Activated naive CD8-positive, alpha-beta T cell treated with anti-CD3 and anti-CD28 coated beads for 36 hours (primary cell): Measurements from ENCODE around the gene DPCD. TPM values are rescaled to one million over a fixed set of nuclear protein-coding genes. Genes with fewer than 3 reads are reported as not detected.
"Not testable (repeated sequence)": the region's sequence is repeated elsewhere in the genome, so short reads cannot be mapped to it uniquely, and the experiment has no call there.

Source experiments
- DNase-seq: peaks from one replicate; pipeline ENCODE4 v3.0.0; 2021
- H3K27ac Mint-ChIP-seq: one replicate; pipeline ENCODE4 v1.8.0; 2022; ENCODE audit warnings: mild to moderate bottlenecking, moderate library complexity, mixed read lengths
- H3K27me3 Mint-ChIP-seq: one replicate; pipeline ENCODE4 v1.8.0; 2022; ENCODE audit warnings: mild to moderate bottlenecking, mixed read lengths
- H3K36me3 Mint-ChIP-seq: one replicate; pipeline ENCODE4 v1.8.0; 2021; ENCODE audit warnings: mild to moderate bottlenecking, mixed read lengths
- H3K4me1 Mint-ChIP-seq: one replicate; pipeline ENCODE4 v1.8.0; 2021; ENCODE audit warnings: mixed read lengths
- H3K4me3 Mint-ChIP-seq: one replicate; pipeline ENCODE4 v1.8.0; 2022; ENCODE audit warnings: mild to moderate bottlenecking, moderate library complexity, mixed read lengths
- H3K9me3 Mint-ChIP-seq: one replicate; pipeline ENCODE4 v1.8.0; 2022; ENCODE audit warnings: mixed read lengths
- total RNA-seq, 2 experiments: library from RNA; stranded (reverse); gene quantifications; one replicate each; pipeline ENCODE4 v1.2.3, GENCODE V29; 2021

The DPCD gene
- total RNA-seq, 2 experiments from 2014 or later: 20.4 to 22.9 TPM

- Mint-ChIP-seq H3K27ac (peak overlapping the region; percentile 42), H3K4me3 (no peak overlapping the region), H3K4me1 (peaks cover 3% of the 10 kb centered on the region), H3K27me3 (peaks cover 15% of the 10 kb centered on the region), H3K36me3 (peaks cover 2% of the 10 kb centered on the region), H3K9me3 (no peaks in the 10 kb centered on the region)
- DNase-seq: no peak
Measured at GRCh38 chr10:101573885-101574753, 14.0 kb upstream of the DPCD start.

DNA sequence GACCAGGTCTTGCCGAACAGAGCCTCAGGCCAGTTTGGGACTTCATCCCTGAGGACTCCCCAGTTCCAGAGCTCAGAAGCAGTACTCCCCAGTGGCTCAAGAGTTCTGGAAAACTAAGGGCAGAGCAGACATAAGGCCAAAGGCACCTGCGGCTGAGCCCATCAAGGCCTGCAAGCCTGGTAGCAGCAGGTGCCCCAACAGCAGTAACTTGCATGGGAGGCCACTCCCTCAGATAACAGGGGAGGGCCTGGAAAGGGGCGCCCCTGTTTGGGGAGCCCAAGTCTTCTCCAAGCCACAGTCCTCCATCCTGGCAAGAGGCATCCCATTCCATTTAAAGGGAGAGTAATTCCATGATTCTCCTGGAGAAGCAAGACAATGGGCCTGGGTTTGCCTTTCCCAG is 13.0 kb upstream of the DPCD start:
- Mint-ChIP-seq H3K27ac (no peak overlapping the region), H3K9me3 (no peaks in the 10 kb centered on the region), H3K36me3 (peaks cover 2% of the 10 kb centered on the region), H3K4me3 (no peak overlapping the region), H3K27me3 (peaks cover 6% of the 10 kb centered on the region), H3K4me1 (no peaks in the 10 kb centered on the region)
- no peak for DNase-seq

DNA sequence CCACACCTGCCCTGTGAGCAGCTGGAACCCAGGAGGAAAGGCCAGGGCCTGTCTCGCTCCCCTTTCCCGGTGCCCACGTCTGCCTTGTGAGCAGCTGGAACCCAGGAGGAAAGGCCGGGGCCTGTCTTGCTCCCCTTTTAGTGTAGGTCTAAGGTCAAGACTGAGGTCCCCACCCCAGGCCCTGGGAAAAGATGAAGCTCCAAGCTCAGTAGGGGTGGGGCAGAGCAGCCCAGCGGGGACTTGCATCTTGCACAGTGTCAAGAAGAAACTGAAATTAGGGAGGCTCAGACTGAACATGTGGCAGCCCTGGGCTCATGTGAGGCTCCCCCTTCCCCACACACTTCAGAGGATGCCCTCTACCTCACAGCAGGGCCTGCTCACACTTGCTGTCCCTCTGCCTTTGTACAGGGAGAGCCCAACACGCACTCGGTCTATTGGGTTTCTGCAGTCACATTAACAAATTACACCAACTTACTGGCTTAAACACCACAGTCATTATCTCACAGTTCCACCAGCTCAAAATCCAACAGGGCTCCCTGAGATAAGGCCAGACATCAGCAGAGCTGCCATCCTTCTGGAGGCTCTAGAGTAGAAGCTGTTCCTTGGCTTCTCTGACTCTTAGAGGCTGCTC is 12.4 kb upstream of the DPCD start:
- no peaks in the 10 kb centered on the region for H3K9me3 Mint-ChIP-seq
- no peak for DNase-seq
- H3K4me3 Mint-ChIP-seq: no peak overlapping the region
- H3K4me1 Mint-ChIP-seq: no peaks in the 10 kb centered on the region
- H3K27me3 Mint-ChIP-seq: peaks cover 5% of the 10 kb centered on the region
- H3K27ac Mint-ChIP-seq: no peak overlapping the region
- H3K36me3 Mint-ChIP-seq: peaks cover 2% of the 10 kb centered on the region

DNA sequence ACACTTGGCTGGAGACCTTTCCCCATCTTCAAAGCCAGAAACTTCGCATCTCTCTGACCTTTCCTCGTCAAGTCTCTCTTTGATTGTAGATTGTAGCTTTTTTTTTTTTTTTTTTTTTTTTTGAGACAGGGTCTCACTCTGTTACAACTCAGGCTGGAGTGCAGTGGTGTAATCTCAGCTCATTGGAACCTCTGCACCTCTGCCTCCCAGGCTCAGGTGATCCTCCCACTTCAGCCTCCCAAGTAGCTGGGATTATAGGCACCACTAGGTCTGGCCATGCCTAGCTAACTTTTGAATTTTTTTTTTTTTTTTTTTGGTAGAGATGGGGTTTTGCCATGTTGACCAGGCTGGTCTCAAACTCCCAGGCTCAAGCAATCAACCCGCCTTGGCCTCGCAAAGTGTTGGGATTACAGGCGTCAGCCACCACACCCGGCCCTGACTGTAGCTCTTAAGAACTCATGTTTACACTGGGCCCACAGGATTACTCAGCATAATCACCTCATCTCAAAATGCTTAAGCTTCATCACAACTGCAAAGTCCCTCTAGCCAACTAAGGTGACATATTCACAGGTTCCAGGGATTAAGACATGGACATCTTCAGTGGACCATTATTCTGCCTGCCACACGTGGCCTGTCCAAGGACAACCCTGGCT is 11.8 kb upstream of the DPCD start:
- Mint-ChIP-seq H3K4me3 (no peak overlapping the region), H3K27me3 (no peaks in the 10 kb centered on the region), H3K9me3 (no peaks in the 10 kb centered on the region), H3K4me1 (no peaks in the 10 kb centered on the region), H3K36me3 (peaks cover 2% of the 10 kb centered on the region), H3K27ac (no peak overlapping the region)
- DNase-seq: no peak

GRCh38 chr10:101577121-101577871 is 10.8 kb upstream of the DPCD start:
- Mint-ChIP-seq H3K9me3 (no peaks in the 10 kb centered on the region), H3K36me3 (peaks cover 2% of the 10 kb centered on the region), H3K27ac (no peak overlapping the region), H3K4me1 (no peaks in the 10 kb centered on the region), H3K4me3 (no peak overlapping the region), H3K27me3 (no peaks in the 10 kb centered on the region)
- DNase-seq: no peak

DNA sequence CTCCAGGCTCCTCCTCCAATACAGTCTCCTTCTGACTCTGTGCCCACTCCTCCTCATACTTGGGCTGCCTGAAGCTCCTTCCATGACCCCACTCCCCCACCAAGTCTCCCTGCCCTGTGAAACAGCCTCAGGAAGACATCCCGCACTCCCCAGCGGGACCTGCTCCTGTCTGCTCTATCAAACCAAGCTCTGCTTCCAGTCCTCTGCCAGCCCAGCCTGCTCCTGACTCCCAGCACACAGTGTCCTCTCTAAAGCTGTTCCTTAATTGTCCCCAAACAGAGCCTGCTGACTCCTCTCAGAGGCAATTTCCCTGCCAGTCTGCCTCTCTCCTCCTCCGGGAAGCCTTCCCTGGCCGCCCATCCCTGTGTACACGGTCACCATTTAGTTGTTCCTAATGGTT is 9.9 kb upstream of the DPCD start:
- Mint-ChIP-seq H3K9me3 (no peaks in the 10 kb centered on the region), H3K27ac (peak overlapping the region; percentile 74), H3K4me1 (no peaks in the 10 kb centered on the region), H3K4me3 (no peak overlapping the region), H3K27me3 (no peaks in the 10 kb centered on the region), H3K36me3 (peaks cover 2% of the 10 kb centered on the region)
- no peak for DNase-seq

DNA sequence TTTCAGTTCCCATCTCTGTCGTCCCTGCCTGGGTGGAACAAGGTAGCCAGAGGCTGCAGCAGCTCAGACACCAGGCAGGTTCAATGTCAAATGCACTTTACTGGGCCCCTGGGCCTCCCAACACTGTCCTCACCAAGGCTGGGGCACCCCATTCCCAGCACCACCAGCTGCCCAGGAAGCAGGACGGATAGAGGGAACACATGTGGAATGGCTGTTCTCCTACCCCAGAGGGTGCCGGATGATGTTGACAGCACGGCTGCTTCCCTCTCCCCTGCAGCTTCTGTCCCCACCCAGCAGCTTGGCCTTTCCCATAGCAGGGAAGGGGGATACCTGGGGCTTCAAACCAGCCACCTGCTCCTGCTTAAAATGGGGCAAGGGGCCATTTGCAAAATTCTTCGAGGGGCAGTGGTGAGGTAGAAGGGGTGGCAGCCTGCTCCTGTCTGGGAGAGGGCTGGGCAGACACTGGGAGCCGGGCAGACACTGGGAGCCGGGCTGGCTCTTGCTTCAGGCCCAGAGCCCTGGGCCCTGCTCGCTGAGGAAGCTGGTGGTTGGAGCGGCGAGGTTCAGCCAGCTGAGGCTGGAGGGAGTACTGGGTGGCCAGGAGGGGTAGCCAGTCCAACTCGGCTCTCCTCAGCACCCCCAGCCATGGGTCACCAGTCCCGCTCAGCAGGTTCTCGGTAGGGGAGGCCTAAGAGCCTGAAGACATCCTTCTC is 9.2 kb upstream of the DPCD start:
- no peak overlapping the region for H3K4me3 Mint-ChIP-seq
- no peaks in the 10 kb centered on the region for H3K9me3 Mint-ChIP-seq
- DNase-seq: no peak
- no peaks in the 10 kb centered on the region for H3K27me3 Mint-ChIP-seq
- no peak overlapping the region for H3K27ac Mint-ChIP-seq
- H3K4me1 Mint-ChIP-seq: no peaks in the 10 kb centered on the region
- peaks cover 2% of the 10 kb centered on the region for H3K36me3 Mint-ChIP-seq

- Mint-ChIP-seq H3K9me3 (no peaks in the 10 kb centered on the region), H3K27me3 (no peaks in the 10 kb centered on the region), H3K36me3 (peaks cover 4% of the 10 kb centered on the region), H3K4me3 (no peak overlapping the region), H3K4me1 (peaks cover 3% of the 10 kb centered on the region), H3K27ac (no peak overlapping the region)
- DNase-seq: no peak
Measured at GRCh38 chr10:101579516-101579870, 8.6 kb upstream of the DPCD start.

DNA sequence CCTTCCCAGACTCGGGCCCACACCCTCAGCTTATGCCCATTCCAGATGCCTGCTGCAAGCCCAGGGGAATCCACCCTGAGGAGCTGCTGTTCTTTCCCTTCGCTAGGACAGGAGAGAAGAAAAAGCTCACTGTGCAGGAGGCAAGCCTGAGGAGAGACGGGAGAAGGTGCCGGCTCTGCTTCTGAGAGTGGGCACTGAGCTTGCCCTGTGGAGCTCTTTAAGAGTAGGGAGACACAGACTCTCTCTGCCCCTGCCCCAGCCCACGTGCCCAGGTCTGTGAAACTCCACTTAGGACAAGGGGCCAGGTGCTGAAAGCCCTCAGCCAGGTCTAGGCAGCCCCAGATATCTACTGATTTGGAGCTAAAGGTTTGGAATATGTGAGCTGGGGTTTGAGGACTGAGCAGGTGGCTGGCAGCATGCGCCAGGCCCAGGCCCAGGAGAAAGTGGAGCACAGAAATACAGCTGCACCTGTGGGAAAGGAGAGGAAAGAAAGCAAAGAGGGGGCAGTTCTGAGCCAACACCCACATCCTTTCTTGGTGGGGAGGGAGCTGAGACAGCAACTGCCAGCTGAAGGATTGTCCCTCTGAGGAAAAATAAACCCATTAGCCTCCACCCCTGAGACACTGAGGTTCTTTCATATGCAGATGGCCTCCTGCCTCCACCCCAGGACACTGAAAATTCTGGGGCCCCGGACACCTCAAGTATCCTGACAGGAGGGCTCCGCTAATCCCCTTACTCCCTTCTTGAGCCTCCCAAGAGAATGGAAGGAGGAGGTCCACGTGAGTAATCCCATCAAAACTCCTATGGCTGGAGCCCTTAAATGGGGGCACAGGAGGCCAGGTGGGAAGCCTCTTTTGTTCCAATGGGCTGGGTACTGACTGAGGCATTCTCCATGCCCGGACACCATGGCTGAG is 7.4 kb upstream of the DPCD start:
- H3K36me3 Mint-ChIP-seq: peaks cover 9% of the 10 kb centered on the region
- no peaks in the 10 kb centered on the region for H3K27me3 Mint-ChIP-seq
- DNase-seq: no peak
- H3K4me1 Mint-ChIP-seq: peaks cover 7% of the 10 kb centered on the region
- no peak overlapping the region for H3K4me3 Mint-ChIP-seq
- no peak overlapping the region for H3K27ac Mint-ChIP-seq
- no peaks in the 10 kb centered on the region for H3K9me3 Mint-ChIP-seq

DNA sequence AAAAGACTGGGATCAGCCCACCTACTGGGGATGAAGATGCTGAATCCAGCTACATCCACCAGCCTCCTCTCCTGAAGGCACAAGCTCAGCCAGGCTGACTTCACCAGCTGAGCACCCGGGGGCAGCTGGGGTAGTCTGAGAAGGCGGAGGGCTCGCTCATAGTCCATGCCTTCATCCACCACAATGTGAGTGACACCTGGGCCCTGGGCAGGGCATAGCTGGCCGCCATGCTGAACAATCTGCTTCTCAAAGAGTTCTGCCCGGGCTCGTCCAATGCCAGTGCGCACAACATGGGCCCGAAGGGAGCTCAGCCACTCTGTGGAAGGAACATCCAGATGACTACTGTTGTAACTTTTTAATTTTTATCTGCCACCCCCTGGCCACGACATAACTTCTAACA is 2.3 kb upstream of the DPCD start:
- Mint-ChIP-seq H3K4me3 (no peak overlapping the region), H3K27ac (no peak overlapping the region), H3K9me3 (no peaks in the 10 kb centered on the region), H3K4me1 (peaks cover 19% of the 10 kb centered on the region), H3K27me3 (no peaks in the 10 kb centered on the region), H3K36me3 (peaks cover 9% of the 10 kb centered on the region)
- no peak for DNase-seq

DNA sequence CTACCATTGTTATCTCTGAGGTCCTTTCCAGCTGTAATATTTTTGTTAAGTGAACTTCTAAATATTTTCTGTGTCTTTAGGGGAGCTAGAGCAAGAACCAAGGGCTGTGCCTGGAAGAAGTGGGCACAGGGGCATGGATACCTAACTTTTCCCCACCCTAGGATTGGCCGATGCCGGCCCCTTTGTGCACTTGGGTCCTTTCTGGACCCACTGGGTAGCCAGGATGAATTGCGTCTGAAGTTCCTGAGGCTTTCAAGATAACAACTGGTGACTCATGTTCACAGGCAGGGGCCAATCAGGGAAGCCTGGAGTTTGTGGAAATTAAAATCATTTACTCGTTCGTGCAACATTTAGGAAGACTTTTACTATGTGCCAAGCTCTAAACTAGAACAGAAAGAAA is 758 bp downstream of the DPCD start:
- Mint-ChIP-seq H3K4me3 (peak overlapping the region; percentile 94), H3K27ac (peak overlapping the region; percentile 79), H3K9me3 (no peaks in the 10 kb centered on the region), H3K36me3 (peaks cover 9% of the 10 kb centered on the region), H3K4me1 (peaks cover 19% of the 10 kb centered on the region), H3K27me3 (no peaks in the 10 kb centered on the region)
- no peak for DNase-seq

- not testable (repeated sequence) for H3K36me3 Mint-ChIP-seq, H3K27me3 Mint-ChIP-seq, H3K9me3 Mint-ChIP-seq, DNase-seq, H3K4me3 Mint-ChIP-seq, H3K4me1 Mint-ChIP-seq, H3K27ac Mint-ChIP-seq
Measured at GRCh38 chr10:101593331-101593730, 5.2 kb downstream of the DPCD start.

DNA sequence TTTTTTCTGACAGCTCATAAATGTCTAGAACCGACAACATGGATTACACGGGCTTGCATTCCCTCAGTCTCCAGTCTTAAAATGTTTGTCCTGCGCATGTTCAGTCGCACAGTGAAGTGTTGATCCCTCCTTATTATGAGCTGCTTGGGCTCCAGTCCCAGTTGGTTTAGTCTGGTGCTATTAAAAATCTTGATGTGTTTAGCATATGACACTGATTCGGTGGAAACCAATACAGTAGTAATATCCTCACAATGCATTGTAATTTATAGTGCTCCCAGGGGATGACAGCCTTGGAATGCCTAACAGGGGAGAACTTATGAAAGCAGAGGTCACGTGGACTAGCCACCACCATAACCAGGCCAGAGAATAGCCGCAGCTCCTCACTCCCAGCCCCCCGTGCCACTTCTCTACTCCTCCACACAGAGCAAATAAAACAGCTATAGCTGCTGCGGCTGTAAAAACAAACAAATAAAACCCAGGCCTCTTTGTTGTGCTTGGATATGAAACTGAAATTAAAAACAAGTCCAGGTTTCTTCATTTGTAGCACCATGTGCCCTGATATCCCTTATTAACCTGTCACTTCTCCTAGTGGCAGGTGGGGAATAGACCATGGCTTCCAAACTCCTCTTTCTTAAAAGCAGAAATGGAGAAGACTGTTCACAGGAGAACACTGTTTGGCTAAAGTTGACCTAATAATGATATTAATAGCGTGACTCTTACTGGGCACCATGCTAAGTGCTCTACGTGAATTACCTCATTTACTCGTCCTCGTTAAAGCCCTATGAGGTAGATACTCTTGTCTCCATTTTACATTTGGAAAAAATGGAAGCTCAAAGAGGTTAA is 7.7 kb downstream of the DPCD start:
- Mint-ChIP-seq H3K36me3 (no peaks in the 10 kb centered on the region), H3K4me3 (no peak overlapping the region), H3K27ac (no peak overlapping the region), H3K4me1 (no peaks in the 10 kb centered on the region), H3K9me3 (no peaks in the 10 kb centered on the region), H3K27me3 (no peaks in the 10 kb centered on the region)
- DNase-seq: no peak
